Measurements from ENCODE around the gene SPATA31D3. TPM values are rescaled to one million over a fixed set of nuclear protein-coding genes. Genes with fewer than 3 reads are reported as not detected.
"Not testable (repeated sequence)": the region's sequence is repeated elsewhere in the genome, so short reads cannot be mapped to it uniquely, and the experiment has no call there.

Gene SPATA31D3
- not detected for polyA plus RNA-seq (2013, experiment 1 of 2)
- polyA plus RNA-seq (2013, experiment 2 of 2): not detected

GRCh38 chr9:81943393-81943792 lies at the start of gene SPATA31D3:
SPATA31D3 (plus strand) TSS chr9:81943500; CDS start chr9:81943586, 86 bp downstream.
- no CpG with 5 or more reads among the region's 2 CpGs for WGBS

DNA sequence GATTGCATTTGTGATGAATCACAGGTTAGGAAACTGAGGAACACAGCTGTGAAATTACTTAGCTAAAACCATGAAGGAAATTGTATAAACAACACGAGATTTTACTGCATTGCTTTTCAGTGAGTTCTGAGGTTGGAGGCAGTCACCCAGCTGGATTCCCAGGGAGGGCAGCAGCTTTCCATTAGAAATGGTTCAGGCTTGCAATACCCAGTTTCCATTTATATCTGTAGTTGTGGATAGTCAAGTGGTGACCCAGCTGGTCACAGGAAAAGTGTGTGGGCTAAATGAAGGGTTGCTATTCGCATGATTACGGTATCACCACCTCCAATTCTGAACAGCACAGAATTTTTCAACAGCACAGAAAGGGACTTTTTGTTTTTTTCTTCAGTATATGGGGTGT lies 49.4 kb upstream of the SPATA31D3 start:
- no peaks in the 10 kb centered on the region for H3K4me1 ChIP-seq (ENCODE audit: insufficient read depth, low read length)
- WGBS: 97% methylated on average over 3 of the region's 3 CpGs
- H3K9me3 ChIP-seq (ENCODE audit: insufficient read depth, low read depth, low read length): no peaks in the 10 kb centered on the region
- no peaks in the 10 kb centered on the region for H3K36me3 ChIP-seq (ENCODE audit: insufficient read depth, low read length)
- no peak overlapping the region for H3K4me3 ChIP-seq (ENCODE audit: low read length)
- no peak overlapping the region for H3K9ac ChIP-seq (ENCODE audit: low read depth, low read length)
- H3K27me3 ChIP-seq (ENCODE audit: insufficient read depth, low read length): no peaks in the 10 kb centered on the region
- H3K27ac ChIP-seq (ENCODE audit: low read depth, low read length): no peak overlapping the region

More at GRCh38 chr9:81943393-81943792, at the start of gene SPATA31D3:
- not testable (repeated sequence) for H3K36me3 ChIP-seq (ENCODE audit: insufficient read depth, low read length); H3K9ac ChIP-seq (ENCODE audit: low read depth, low read length); H3K27ac ChIP-seq (ENCODE audit: low read depth, low read length); H3K4me3 ChIP-seq (ENCODE audit: low read length); H3K9me3 ChIP-seq (ENCODE audit: insufficient read depth, low read depth, low read length); H3K4me1 ChIP-seq (ENCODE audit: insufficient read depth, low read length); H3K27me3 ChIP-seq (ENCODE audit: insufficient read depth, low read length)

DNA sequence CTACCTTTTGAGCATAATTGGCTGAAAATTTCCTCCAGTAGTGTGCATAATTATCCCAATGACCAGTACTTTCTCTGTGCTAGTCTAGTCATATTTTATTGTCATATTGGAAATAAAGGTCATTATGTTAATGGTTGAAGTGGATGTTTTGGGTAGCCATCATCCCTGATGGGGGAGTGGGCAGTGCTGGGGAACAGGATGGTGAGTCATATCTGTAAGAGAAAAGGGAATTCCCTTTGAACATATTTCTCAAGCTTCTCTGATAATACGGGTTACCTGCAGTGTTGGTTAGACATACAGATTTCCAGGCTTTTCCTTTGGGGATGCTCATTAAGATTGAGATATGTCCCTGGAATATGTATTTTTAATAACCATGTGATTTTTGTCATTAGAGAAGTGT lies 48.4 kb upstream of the SPATA31D3 start:
- WGBS: 79% methylated on average over 1 of the region's 1 CpG
- no peaks in the 10 kb centered on the region for H3K9me3 ChIP-seq (ENCODE audit: insufficient read depth, low read depth, low read length)
- no peaks in the 10 kb centered on the region for H3K4me1 ChIP-seq (ENCODE audit: insufficient read depth, low read length)
- H3K27me3 ChIP-seq (ENCODE audit: insufficient read depth, low read length): no peaks in the 10 kb centered on the region
- no peak overlapping the region for H3K4me3 ChIP-seq (ENCODE audit: low read length)
- H3K27ac ChIP-seq (ENCODE audit: low read depth, low read length): no peak overlapping the region
- H3K36me3 ChIP-seq (ENCODE audit: insufficient read depth, low read length): no peaks in the 10 kb centered on the region
- no peak overlapping the region for H3K9ac ChIP-seq (ENCODE audit: low read depth, low read length)

DNA sequence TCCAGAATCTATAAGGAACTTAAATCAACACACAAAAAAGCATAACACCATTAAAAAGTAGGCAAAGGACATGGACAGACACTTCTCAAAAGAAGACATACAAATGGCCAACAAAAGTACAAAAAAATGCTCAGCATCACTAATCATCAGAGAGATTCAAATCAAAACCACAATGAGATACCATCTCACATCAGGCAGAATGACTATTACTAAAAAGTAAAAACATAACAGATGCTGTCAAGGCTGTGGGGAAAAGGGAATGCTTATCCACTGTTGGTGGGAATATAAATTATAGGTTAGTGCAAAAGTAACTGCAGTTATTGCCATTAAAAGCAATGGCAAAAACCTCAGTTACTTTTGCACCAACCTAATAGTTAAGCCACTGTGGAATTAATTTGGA lies 47.2 kb upstream of the SPATA31D3 start:
- H3K27me3 ChIP-seq (ENCODE audit: insufficient read depth, low read length): no peaks in the 10 kb centered on the region
- no peak overlapping the region for H3K4me3 ChIP-seq (ENCODE audit: low read length)
- no peaks in the 10 kb centered on the region for H3K36me3 ChIP-seq (ENCODE audit: insufficient read depth, low read length)
- no peaks in the 10 kb centered on the region for H3K9me3 ChIP-seq (ENCODE audit: insufficient read depth, low read depth, low read length)
- no peak overlapping the region for H3K9ac ChIP-seq (ENCODE audit: low read depth, low read length)
- H3K4me1 ChIP-seq (ENCODE audit: insufficient read depth, low read length): no peaks in the 10 kb centered on the region
- H3K27ac ChIP-seq (ENCODE audit: low read depth, low read length): no peak overlapping the region

GRCh38 chr9:81898851-81899250 lies 44.4 kb upstream of the SPATA31D3 start:
- no peaks in the 10 kb centered on the region for H3K4me1 ChIP-seq (ENCODE audit: insufficient read depth, low read length)
- H3K9ac ChIP-seq (ENCODE audit: low read depth, low read length): no peak overlapping the region
- no peak overlapping the region for H3K27ac ChIP-seq (ENCODE audit: low read depth, low read length)
- H3K9me3 ChIP-seq (ENCODE audit: insufficient read depth, low read depth, low read length): no peaks in the 10 kb centered on the region
- no peaks in the 10 kb centered on the region for H3K36me3 ChIP-seq (ENCODE audit: insufficient read depth, low read length)
- H3K4me3 ChIP-seq (ENCODE audit: low read length): no peak overlapping the region
- WGBS: 100% methylated on average over 1 of the region's 1 CpG
- no peaks in the 10 kb centered on the region for H3K27me3 ChIP-seq (ENCODE audit: insufficient read depth, low read length)

GRCh38 chr9:81902196-81902595 lies 41.1 kb upstream of the SPATA31D3 start:
- WGBS: 89% methylated on average over 2 of the region's 2 CpGs
- H3K9me3 ChIP-seq (ENCODE audit: insufficient read depth, low read depth, low read length): no peaks in the 10 kb centered on the region
- H3K4me1 ChIP-seq (ENCODE audit: insufficient read depth, low read length): no peaks in the 10 kb centered on the region

DNA sequence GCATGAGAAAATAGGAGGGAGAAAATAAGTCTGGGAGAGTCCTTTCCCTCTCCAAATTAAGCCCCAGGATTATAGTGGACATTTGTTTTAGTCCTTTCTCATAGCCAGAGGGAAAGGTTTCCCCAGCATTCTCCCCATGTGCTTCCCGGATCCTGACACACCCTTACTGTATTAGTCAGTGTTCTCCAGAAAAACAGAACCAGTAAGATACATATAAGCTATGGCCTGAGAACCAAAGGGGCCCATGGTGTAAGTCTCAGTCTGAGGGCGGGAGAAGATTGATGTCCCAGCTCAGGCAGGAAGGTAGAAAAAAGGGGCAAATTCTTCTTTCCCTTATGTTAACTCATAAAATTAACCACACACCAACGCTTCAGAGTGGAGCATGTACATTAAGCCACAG lies 40.7 kb upstream of the SPATA31D3 start:
- Histone ChIP-seq H3K9me3 (ENCODE audit: insufficient read depth, low read depth, low read length) (no peaks in the 10 kb centered on the region), H3K9ac (ENCODE audit: low read depth, low read length) (no peak overlapping the region), H3K27ac (ENCODE audit: low read depth, low read length) (no peak overlapping the region), H3K4me1 (ENCODE audit: insufficient read depth, low read length) (no peaks in the 10 kb centered on the region), H3K27me3 (ENCODE audit: insufficient read depth, low read length) (no peaks in the 10 kb centered on the region), H3K36me3 (ENCODE audit: insufficient read depth, low read length) (no peaks in the 10 kb centered on the region), H3K4me3 (ENCODE audit: low read length) (no peak overlapping the region)
- 92% methylated on average over 3 of the region's 3 CpGs for WGBS

More at GRCh38 chr9:81902196-81902595, 41.1 kb upstream of the SPATA31D3 start:
- Histone ChIP-seq H3K27ac (ENCODE audit: low read depth, low read length) (no peak overlapping the region), H3K27me3 (ENCODE audit: insufficient read depth, low read length) (no peaks in the 10 kb centered on the region), H3K4me3 (ENCODE audit: low read length) (no peak overlapping the region), H3K9ac (ENCODE audit: low read depth, low read length) (no peak overlapping the region), H3K36me3 (ENCODE audit: insufficient read depth, low read length) (no peaks in the 10 kb centered on the region)

GRCh38 chr9:81906671-81907070 lies 36.6 kb upstream of the SPATA31D3 start:
- no peak overlapping the region for H3K27ac ChIP-seq (ENCODE audit: low read depth, low read length)
- no peaks in the 10 kb centered on the region for H3K4me1 ChIP-seq (ENCODE audit: insufficient read depth, low read length)
- H3K36me3 ChIP-seq (ENCODE audit: insufficient read depth, low read length): no peaks in the 10 kb centered on the region
- no peak overlapping the region for H3K4me3 ChIP-seq (ENCODE audit: low read length)
- no peaks in the 10 kb centered on the region for H3K27me3 ChIP-seq (ENCODE audit: insufficient read depth, low read length)
- WGBS: 93% methylated on average over 2 of the region's 3 CpGs
- no peaks in the 10 kb centered on the region for H3K9me3 ChIP-seq (ENCODE audit: insufficient read depth, low read depth, low read length)
- H3K9ac ChIP-seq (ENCODE audit: low read depth, low read length): no peak overlapping the region

GRCh38 chr9:81912135-81912534 lies 31.2 kb upstream of the SPATA31D3 start:
- no peak overlapping the region for H3K4me3 ChIP-seq (ENCODE audit: low read length)
- 94% methylated on average over 2 of the region's 6 CpGs for WGBS
- H3K9ac ChIP-seq (ENCODE audit: low read depth, low read length): no peak overlapping the region
- H3K27ac ChIP-seq (ENCODE audit: low read depth, low read length): no peak overlapping the region
- no peaks in the 10 kb centered on the region for H3K27me3 ChIP-seq (ENCODE audit: insufficient read depth, low read length)
- H3K36me3 ChIP-seq (ENCODE audit: insufficient read depth, low read length): no peaks in the 10 kb centered on the region
- H3K9me3 ChIP-seq (ENCODE audit: insufficient read depth, low read depth, low read length): no peaks in the 10 kb centered on the region
- no peaks in the 10 kb centered on the region for H3K4me1 ChIP-seq (ENCODE audit: insufficient read depth, low read length)

DNA sequence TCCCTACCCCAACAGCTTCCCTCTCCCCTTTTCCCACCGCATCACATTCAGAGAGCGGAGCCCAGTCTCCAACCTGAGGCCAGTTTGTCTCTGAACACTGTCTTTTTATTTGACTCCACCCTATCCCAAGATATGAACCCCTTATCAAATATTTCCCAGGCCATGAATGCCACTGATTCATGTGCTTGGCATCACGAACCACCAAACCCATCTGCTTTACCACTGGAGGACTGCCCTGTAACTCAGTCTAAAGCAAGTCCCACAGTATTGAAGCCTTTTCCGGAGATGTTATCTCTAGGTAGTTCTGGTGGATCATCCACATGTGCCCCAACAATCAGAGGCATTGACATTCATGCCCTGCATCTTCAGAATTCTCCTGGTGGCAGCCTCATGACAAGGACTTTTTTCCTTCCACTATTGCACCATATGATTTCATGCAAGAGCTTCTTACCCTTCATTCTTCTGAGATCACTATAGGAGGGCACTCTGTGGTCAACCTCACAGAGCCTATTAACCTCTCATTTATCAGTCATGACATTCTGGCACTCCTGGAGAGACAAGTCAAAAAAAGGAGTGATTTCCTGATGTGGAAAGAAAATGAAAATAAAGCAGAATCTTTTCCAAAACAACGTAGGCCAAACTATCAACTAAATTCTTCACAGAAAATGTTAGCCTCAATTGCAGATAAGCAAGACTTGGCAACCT lies 27.3 kb upstream of the SPATA31D3 start:
- H3K27ac ChIP-seq (ENCODE audit: low read depth, low read length): no peak overlapping the region
- H3K36me3 ChIP-seq (ENCODE audit: insufficient read depth, low read length): no peaks in the 10 kb centered on the region
- H3K9ac ChIP-seq (ENCODE audit: low read depth, low read length): no peak overlapping the region
- no peaks in the 10 kb centered on the region for H3K9me3 ChIP-seq (ENCODE audit: insufficient read depth, low read depth, low read length)
- no peaks in the 10 kb centered on the region for H3K4me1 ChIP-seq (ENCODE audit: insufficient read depth, low read length)
- no peak overlapping the region for H3K4me3 ChIP-seq (ENCODE audit: low read length)
- 93% methylated on average over 5 of the region's 5 CpGs for WGBS
- H3K27me3 ChIP-seq (ENCODE audit: insufficient read depth, low read length): no peaks in the 10 kb centered on the region

- not testable (repeated sequence) for H3K27ac ChIP-seq (ENCODE audit: low read depth, low read length); H3K9me3 ChIP-seq (ENCODE audit: insufficient read depth, low read depth, low read length); H3K36me3 ChIP-seq (ENCODE audit: insufficient read depth, low read length); H3K27me3 ChIP-seq (ENCODE audit: insufficient read depth, low read length); H3K4me3 ChIP-seq (ENCODE audit: low read length); H3K4me1 ChIP-seq (ENCODE audit: insufficient read depth, low read length); H3K9ac ChIP-seq (ENCODE audit: low read depth, low read length)
- no CpG with 5 or more reads among the region's 3 CpGs for WGBS
These were observed 24.8 kb upstream of the SPATA31D3 start for GRCh38 chr9:81918507-81918906.

DNA sequence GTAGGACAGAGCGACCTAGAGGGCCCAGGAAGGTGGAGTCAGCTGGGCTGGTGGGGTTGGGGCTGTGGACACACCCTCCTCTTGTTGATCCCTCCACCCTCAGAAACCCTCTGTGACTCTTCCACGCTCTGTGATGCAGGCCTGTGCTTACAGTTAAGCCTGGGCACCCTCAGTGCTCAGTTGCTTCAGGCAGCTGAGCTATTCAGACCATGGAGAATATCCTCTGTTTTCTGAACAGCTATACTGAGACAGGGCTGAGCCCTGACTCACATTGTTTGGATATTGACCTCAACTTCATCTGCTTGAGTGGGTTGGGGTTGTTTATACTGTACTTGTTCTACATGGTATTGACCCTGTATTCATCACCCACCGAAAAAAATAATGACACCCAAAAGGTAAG lies 15.0 kb upstream of the SPATA31D3 start, which contains the start of gene SPATA31D4:
TSS of gene SPATA31D4 (plus strand) at position 124 of the 400 bp plus-strand sequence. CDS start at position 210, 86 bp downstream.
- not testable (repeated sequence) for H3K9me3 ChIP-seq (ENCODE audit: insufficient read depth, low read depth, low read length); H3K27ac ChIP-seq (ENCODE audit: low read depth, low read length); H3K36me3 ChIP-seq (ENCODE audit: insufficient read depth, low read length); H3K4me1 ChIP-seq (ENCODE audit: insufficient read depth, low read length); H3K9ac ChIP-seq (ENCODE audit: low read depth, low read length); H3K4me3 ChIP-seq (ENCODE audit: low read length); H3K27me3 ChIP-seq (ENCODE audit: insufficient read depth, low read length)
- no CpG with 5 or more reads among the region's 3 CpGs for WGBS
